Right forelimb (tissue), 1 donor: ENCODE data around the gene LEMD1.

Experiments
- DNase-seq: peaks from one replicate; pipeline ENCODE4 v3.0.0-alpha.2; 2018

LEMD1 gene

DNA sequence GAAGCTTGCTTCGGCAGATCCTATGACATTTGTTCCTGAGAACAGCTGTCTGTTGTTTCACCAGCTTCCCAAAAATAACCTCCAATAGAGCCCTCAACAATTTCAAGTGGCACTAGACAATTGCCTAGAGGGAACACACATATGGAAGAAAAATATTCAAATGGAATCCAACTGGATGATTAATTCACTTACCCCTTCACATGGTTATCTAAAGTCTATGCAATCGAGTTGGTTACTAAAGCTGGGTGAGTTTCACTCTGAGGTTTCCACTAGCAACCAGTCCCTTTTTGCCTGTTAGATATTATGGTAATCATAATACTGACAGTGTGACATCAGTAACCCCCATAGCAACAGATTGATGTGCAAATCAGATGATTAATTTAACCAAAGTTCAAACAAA is at the start of gene LEMD1:
LEMD1 (minus strand) TSS at position 259 of the 400 bp plus-strand sequence. CDS start 1,520 bp downstream, outside the sequence.
- DNase-seq = no peak

DNA sequence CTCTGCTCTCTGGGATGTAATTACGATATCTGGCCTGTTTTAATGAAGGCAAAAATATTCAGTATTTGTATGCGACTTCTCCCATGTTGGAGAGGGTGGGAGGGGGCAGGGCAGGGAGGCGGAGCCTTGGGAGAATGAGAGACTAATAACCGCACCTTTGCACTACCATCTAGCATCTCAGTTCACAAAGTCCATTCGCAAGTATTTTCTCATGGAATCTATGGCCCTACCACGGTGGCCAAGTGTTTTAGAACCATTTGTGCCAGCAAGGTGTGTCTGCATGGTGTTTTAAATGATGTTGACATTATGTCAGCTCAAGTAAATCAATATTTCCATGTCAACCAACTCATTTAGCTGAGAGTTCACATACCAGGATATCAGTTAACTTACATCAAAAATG is 48.3 kb upstream of the LEMD1 start:
- DNase-seq = no peak

GRCh38 chr1:205466595-205467220 is 44.9 kb upstream of the LEMD1 start:
- DNase-seq = no peak

- no peak for DNase-seq
These were observed 43.5 kb upstream of the LEMD1 start for GRCh38 chr1:205465392-205465791.

DNA sequence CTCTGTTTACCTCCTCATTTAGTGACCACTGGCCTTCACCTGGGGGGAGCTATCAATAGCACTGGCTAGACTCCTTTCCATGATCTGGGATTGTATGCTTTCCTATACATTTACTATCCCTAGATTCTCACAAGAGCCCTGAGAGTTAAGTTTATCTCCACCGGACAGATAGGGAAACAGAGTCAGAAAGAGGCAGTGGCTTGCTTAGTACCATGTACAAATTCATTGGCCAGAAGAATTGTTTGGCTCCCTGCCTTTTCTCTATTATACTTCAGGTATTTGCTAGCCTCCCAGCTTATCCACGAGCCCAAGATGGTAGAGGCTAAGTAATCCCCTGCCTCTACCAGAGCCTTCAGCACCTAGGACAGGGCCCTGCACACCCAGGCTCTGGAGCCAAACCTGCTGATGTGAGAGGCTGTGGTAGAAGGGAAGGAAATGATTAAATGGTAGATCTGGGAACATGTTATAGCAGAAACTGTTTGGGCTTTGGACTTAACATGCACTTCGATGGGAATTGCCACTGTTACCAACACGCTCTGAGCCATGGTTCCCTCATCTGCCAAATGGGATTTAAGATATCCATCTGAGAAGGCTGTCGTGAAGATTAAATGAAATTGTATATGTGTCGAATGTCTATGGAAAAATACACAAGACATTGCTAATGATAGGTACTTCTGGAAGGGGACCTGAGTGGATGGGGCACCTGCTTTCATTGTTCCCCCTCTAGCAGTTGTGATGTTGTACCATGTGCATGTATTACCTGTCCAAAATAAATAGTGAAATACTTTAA is 37.1 kb upstream of the LEMD1 start:
- DNase-seq = peak; percentile 72

GRCh38 chr1:205456868-205457745 is 35.3 kb upstream of the LEMD1 start:
- no peak for DNase-seq

DNA sequence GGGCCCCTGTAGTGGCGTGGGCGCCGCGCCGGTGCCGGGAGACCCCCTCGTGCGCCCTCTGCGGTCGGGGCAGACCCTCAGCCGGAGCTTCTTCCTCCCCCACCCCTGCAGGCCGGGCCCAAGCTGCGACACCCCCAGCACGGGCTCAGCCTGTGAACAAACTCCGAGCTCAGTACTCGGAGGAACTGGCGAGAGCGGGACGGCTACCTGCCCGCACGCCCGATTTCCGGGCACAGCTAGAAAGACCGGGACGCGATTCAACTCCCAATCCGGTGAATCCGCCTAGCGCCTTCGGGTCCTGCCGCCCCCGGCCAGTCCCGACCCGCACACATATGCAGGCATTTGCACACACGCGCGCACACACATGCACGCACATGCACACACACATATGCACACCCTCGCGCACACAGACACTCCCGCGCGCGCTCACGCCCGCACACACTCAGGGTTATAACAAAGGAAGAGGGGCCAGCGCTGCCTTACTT is 34.6 kb upstream of the LEMD1 start:
- DNase-seq = no peak

DNA sequence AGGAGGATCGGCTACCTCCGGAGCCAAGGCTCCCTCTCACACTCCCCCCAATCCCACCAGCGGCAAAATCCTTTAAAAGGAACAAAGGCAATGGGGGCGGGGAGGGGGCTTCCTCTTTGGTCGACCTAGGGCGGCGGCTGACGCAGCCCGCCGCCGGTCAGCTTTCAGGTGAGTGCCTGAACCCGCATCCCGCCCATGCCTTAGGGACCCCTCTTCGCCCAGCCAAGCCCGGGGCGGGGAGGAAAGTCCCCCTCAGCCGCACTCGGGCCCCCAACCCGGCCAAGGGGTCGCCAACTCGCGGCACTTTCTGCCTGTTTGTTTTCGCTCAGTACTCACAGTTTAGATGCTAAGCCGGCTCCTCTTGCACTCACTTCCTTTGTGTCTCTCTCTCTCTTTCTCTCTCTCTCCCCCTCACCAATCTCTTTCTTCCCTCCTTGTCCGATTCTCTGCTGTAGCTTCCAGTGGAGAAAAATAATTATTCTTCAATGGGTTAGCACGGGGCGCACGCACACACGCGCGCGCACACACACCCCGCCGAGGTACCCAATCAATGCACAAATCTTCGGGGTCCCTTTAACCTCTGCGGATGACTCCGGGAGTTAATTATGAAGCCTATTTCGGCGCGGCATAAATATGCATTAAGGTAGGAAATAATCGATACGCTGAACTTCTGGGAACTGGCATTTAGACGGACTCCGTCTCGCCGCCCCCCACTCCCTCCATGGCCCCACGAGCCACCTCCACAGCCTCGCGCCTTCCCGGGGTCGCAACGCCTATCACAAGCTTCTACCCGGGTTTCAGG is 33.9 kb upstream of the LEMD1 start, which contains the start of gene BLACAT1:
BLACAT1 (minus strand) TSS at position 465 of the 802 bp plus-strand sequence.
- no peak for DNase-seq

GRCh38 chr1:205454903-205455335 is 33.1 kb upstream of the LEMD1 start:
- DNase-seq = no peak

DNA sequence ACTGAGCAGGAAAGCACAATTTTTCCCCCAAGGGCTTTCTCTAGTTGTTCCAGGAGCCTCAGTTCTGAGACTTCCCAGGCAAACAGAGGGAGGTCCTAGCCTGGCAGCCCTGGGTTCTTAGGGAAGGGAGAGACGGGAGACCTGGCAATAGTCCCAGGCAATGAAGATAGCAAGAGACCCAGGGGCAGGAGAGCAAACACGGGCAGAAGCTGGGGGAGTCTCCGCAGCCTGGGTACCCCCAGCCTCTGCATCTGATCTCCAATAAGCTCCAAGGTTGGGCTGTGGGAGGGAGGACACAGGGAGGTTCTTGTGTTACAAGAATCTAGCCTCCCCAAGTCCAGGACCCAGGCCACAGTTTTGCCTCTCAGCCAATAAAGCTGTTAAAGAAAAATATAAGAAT is 31.6 kb upstream of the LEMD1 start:
- DNase-seq = no peak

DNA sequence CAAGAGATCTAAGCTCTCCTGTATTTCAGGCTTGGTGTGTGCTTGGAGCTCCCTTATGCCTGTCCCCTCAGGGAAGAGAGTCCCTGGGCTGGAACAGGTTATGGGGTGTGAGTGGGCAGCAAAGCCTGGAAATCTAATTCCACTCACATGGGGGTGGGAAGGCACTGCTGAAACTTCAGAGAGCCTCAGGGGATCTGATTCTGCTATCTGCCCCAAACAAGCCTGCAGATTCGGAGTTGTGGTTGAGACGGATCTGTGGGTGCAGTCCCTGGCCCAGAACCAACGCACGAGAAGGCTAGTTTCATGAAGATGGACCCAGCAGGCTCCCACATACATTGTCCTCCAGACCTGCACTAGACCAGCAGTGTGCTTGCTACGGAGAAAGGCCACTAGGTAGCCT is 31.1 kb upstream of the LEMD1 start:
- no peak for DNase-seq

- DNase-seq = no peak
These were observed 30.5 kb upstream of the LEMD1 start for GRCh38 chr1:205452364-205452763.

- DNase-seq = no peak
These were observed 29.9 kb upstream of the LEMD1 start for GRCh38 chr1:205451759-205452164.

DNA sequence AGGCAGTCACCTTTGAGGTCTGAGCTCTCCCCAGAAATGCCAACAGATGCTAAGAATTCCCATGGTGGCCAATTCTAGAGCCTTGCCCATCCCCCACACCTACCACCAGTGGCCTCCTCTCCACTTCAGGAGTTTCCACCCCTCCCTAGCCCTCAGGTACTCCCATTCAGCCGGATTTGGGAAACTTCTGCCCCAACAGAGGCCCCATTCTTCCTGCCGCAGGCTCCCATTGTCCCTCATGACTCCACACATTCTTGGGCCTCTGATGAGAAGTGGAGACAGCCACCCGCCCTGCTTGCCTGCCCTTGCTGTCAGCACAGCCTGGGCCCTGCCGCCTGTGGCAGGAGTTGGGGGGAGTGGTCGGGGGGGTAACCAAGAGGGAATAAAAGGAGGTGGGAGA is 29.3 kb upstream of the LEMD1 start:
- no peak for DNase-seq

GRCh38 chr1:205450448-205450847 is 28.6 kb upstream of the LEMD1 start:
- DNase-seq = no peak

DNA sequence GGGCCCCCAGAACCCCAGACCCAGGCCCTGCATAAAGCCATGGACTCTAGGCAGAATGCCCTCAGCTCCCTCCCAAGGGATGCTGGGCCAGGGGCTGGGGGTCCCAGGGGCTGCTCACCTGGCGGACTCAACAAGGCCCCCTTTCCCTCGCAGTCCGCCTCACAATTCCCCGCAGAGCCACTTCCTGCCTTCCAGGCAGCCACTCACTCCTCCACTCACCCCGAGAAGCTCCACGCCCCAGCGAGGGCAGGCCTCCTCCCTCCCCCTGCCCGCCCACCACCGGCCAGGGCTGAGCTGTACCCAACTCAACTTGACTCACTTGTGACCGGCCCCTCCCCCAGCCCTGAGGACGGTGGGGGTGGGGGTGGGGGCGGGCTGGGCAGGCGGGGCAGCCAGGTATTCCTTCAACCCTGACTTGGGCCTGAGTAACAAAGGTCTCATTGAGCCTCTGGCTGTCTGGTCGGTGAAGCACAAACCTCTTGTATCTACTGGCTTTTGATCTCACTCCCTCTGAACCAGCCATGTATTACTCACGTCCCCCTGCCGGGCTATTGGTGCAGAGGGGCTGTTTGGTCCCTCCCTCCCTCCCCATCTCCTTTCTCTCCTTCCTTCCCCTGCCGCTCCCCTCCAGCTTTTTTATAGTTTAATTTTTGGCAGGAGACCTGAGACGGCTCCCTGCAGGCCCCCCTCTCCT is 28.0 kb upstream of the LEMD1 start:
- DNase-seq = no peak

- DNase-seq = no peak
These were observed 27.4 kb upstream of the LEMD1 start for GRCh38 chr1:205449254-205449749.

- DNase-seq = no peak
These were observed 26.8 kb upstream of the LEMD1 start for GRCh38 chr1:205448540-205449253.

DNA sequence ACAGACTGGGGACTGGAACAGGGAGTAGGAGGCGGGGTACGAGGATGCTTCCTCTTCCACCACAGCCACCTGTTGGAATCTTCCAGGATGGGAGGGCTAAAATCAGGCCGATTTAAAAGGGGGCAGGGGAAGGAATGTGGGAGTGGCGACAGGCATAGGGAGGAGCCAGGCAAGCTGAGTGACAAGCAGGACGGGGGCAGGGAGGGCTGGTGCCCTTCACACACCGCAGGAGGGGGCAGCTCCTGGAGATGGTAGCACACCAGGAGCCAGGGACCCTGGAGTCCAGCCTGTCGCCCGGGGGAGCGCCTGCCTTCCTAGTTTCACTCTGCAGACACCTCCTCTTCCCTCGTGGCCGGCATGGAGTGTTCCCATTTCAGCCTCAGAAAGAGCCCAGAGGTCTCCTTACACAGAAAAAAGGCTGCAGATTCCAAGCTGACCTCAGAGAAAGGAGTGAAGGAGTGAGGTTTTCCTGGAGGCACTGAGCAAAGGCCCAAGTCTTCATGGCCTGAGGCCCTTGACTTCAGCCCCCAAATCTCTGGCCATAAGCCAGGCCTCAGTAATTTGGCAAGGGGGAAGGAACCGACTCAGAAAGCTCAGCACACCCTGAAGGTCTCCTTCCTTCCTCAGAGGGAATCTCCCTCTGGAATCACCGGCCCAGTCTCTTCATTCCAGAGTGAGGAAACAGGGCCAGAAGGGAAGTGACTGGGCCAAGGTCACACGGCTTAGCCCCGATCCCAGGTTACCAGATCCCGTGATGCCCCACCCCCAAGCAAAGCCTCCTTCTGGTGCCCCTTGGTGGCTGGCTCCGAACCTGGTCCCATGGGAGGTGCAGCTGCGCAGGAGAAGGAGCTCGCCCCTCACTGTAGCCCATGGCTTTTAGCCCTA is 25.8 kb upstream of the LEMD1 start:
- DNase-seq = no peak

DNA sequence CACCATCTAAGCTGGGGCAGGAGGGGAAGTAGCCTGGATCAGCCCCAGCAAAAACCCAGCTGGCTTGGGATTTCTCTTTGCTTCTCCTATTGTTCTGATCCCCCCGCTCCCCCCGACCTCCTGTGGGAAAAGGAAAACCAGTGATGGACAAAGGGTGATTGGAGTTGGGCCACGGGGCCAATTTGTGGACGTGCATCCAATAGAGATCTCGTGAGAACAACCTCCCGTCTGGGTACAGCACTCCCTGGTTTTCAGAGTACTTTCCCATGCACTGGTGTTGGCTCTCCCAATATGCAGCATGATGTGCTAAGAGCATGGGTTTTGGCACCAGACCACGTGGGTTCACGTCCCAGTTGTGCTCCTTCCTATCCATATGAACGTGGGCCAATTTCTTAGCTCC is 25.0 kb upstream of the LEMD1 start:
- no peak for DNase-seq
